Stimulated activated CD8-positive, alpha-beta memory T cell treated with anti-CD3 and anti-CD28 coated beads, Interleukin-15, amount 100 ng/mL, for 48 hours (primary cell): Measurements from ENCODE around the gene PRRC2A.

Source experiments
- DNase-seq, 2 donors: peaks; one replicate each; pipeline ENCODE4 v3.0.0-alpha.2; 2020; ENCODE audit warnings: low read depth in 2 of 2

Gene PRRC2A

GRCh38 chr6:31622684-31623091 lies 2.2 kb downstream of the PRRC2A start:
- no peak for DNase-seq

DNA sequence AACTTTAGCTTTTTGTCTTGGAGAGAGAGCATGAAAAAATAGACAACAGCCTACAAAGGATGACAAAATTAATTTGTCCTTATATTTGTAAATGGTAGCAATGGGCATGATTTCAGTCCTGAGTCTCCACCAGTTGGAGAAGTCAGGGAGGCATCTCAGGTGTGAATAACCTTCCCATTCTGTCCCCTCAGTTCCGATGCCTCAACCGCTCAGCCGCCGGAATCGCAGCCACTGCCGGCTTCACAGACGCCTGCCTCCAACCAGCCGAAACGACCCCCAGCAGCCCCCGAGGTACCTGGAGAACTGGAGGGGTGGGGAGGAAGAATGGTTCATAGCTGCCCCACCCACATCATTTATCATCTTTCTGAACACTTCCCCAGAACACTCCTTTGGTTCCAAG lies 3.6 kb downstream of the PRRC2A start:
- DNase-seq = no peak

DNA sequence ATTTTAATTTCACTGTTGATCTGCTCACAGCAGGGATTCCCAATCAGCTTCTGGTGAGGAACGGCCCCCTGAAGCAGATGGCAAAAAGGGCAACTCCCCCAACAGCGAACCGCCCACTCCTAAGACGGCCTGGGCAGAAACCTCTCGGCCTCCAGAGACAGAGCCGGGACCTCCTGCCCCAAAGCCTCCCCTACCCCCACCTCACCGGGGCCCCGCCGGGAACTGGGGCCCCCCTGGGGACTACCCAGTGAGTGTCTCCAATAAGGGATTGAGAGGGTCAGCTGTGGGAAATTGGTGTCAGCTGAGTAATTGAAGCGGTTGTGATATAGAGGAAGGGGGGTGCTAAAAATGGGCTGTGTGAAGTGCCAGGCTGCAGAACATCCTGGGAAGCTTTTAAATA lies 6.4 kb downstream of the PRRC2A start:
- no peak for DNase-seq

- DNase-seq = no peak
Measured at GRCh38 chr6:31627690-31628287, 7.3 kb downstream of the PRRC2A start.

GRCh38 chr6:31629014-31629413 lies 8.5 kb downstream of the PRRC2A start:
- DNase-seq = no peak

DNA sequence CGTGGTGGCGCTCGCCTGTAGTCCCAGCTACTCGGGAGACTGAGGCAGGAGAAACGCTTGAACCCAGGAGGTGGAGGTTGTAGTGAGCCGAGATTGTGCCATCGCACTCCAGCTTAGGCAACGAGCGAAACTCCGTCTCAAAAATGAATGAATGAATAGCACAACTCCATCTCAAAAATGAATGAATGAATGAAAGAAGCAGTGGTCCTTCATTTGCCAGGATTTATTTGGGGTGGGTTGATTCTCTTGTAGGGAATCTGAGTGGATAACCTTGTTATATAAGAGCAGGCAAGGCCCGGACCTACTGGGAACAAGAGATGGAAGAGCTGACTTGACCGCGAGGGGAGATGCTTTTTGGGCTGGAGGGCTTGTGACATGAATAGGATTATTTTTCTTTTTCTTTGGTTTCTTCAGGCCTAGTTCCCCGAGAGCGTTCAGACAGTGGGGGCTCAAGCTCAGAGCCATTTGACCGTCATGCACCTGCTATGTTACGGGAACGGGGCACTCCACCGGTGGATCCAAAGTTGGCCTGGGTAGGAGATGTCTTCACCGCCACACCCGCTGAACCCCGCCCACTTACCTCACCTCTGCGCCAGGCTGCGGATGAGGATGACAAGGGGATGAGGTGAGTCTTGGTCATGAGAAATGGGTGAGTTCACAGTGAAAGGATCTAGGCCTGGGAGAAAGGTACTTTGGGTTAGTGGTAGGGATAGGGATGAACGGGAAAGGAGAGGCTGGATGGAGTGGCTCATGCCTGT lies 9.8 kb downstream of the PRRC2A start:
- no peak for DNase-seq

DNA sequence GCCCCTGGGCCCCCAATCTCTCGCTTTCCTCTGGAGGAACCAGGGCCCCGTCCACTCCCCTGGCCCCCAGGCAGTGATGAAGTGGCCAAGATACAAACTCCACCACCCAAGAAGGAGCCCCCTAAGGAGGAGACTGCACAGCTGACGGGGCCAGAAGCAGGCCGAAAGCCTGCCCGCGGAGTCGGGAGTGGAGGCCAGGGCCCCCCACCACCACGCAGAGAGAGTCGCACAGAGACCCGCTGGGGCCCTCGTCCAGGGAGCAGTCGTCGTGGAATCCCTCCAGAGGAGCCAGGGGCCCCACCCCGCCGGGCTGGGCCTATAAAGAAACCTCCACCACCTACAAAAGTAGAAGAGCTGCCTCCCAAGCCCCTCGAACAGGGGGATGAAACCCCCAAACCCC lies 10.7 kb downstream of the PRRC2A start:
- DNase-seq = no peak

- no peak for DNase-seq
Measured at GRCh38 chr6:31631681-31632278, 11.3 kb downstream of the PRRC2A start.

- no peak for DNase-seq
Measured at GRCh38 chr6:31632279-31632946, 11.9 kb downstream of the PRRC2A start.

DNA sequence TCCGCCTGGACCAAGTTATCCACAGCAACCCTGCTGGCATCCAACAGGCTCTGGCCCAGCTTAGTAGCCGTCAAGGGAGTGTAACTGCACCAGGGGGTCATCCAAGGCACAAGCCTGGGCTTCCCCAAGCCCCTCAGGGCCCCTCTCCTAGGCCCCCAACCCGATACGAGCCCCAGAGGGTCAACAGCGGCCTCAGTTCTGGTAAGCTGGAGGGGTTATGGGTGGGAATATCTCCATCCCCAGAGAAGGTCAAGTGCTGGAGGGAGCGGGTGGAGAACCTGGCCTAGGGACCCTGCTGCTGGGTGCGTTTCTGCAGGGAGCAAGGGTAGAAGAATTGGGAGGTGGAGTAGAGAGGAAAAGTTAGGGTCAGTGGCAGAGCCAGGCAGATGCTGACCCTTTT lies 12.9 kb downstream of the PRRC2A start:
- no peak for DNase-seq

- no peak for DNase-seq
Measured at GRCh38 chr6:31634131-31634530, 13.6 kb downstream of the PRRC2A start.

GRCh38 chr6:31634969-31635575 lies 14.6 kb downstream of the PRRC2A start:
- DNase-seq = no peak

DNA sequence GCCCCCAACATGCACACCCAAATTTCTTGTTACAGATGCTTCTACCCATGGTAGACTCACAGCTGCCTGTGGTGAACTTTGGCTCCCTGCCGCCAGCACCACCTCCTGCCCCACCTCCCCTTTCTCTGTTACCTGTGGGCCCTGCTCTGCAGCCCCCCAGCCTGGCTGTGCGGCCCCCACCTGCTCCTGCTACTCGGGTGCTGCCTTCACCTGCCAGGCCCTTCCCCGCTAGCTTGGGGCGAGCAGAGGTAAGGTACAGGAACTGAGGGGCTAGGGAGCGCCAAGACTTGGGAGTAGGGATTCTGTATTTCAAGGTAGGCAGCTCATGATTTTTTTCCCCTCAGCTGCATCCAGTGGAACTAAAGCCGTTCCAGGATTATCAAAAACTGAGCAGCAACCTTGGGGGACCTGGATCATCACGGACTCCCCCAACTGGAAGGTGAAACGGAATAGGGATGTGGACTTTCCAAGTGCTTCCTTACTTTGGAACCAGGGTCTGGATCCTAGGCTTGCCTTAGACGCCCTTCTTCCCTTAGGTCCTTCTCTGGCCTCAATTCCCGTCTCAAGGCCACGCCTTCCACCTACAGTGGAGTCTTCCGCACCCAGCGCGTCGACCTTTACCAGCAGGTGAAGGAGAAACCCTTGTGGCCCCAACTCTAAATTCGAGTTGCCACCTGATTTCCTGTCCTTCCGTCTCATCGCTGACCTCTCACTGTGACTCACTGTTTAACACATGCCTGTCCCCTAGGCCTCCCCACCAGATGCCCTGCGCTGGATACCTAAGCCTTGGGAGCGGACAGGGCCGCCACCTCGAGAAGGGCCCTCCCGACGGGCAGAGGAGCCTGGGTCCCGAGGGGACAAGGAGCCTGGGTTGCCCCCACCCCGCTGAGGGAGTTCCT lies 16.4 kb downstream of the PRRC2A start:
- no peak for DNase-seq

GRCh38 chr6:31639043-31639442 lies 18.5 kb downstream of the PRRC2A start:
- no peak for DNase-seq

- no peak for DNase-seq
Measured at GRCh38 chr6:31639449-31639861, 18.9 kb downstream of the PRRC2A start.

- DNase-seq = no peak
Measured at GRCh38 chr6:31640612-31641011, 20.1 kb downstream of the PRRC2A start.

DNA sequence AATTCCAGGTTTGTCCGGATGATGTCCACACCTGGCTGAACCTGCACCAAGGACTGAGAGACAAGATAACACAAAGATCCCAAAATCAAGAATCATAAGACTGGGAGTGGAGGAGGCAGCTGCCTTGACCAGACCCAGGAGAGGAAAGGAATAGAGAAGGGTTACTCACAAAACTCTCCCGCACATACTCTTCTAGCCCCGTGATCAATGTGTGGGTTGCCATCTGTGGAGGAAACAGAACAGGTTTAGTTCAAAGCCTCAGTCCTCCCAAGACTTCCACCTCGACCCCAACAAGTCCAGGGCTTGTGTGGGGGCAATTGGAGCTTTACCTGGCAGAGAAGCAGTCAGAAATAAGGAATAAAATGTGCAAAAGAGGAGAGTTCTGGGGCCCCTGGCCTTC lies 20.9 kb downstream of the PRRC2A start:
- no peak for DNase-seq

GRCh38 chr6:31642798-31643570 lies 22.5 kb downstream of the PRRC2A start:
- no peak for DNase-seq

DNA sequence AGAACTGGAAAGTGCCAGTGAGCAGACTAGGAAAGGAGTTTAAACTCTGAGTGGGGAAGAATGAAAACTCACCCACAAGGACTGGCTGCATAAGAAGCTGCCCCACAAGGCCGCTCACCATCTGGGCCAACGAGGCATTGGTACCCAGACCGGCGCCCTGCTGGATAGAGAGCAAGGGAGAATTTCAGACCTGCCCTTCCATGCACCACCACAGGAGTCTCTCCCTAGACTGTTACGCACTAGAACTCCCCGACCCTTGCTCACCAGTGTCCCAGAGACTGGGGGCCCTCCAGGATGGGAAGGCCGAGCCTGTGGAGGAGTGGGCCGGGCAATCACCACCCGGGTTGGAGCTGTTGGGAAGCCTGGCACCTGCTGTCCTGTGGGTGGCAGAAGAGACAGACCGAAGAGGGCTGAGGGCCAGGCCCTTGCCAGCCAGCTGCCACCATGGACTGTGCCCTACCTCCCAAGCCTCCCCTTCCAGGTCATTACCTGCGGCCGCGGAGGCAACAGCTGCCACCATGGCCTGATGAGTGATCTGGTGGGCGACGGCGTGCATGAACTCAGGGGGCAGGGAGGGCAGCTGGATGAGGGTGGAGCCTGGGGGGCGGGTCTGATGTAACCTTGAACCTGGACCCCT lies 23.4 kb downstream of the PRRC2A start:
- no peak for DNase-seq

DNA sequence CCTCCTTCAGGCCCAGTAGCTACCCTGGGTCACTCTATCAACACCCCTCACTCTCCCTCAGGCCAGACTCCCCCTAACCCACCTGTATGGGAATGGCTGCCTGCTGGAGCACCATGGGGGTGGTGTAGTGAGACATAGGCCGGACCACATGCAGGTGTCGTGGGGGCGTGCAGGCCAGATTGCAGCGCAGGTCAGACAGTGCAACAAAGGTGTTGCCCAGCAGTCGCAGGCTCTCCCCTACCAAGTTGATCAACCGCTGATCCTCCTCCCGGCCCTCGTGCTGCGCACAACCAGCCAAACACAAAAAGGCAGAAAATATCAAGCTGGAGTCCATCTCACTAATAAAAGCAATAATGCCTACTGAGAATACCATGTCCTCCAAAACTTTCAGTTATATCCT lies 24.8 kb downstream of the PRRC2A start:
- no peak for DNase-seq
